ENCODE results near the gene TSPAN7.
A peak's percentile ranks its signal among the peaks of the same experiment; 100 is the strongest.

DNA sequence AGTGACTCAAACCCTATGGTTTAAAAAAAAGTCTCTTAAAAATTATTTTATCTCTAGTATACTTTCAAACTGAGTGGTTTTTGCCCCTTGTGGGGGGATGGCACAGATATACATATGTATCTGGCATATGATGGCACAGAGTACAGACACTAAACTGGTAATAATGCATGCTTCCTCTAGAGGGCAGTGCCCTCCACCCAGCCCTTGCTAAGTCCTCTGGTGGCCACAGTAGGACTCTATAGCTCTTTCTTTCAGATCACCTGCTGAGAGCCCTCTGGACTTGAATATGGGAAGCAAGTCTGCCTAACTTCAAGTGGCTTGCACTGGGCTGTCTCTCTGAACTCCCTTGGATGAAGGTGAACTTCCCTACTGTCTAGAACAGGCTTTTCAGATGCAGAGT, 66.3 kb downstream of the TSPAN7 start:
- TF ChIP-seq, protein P1, sequence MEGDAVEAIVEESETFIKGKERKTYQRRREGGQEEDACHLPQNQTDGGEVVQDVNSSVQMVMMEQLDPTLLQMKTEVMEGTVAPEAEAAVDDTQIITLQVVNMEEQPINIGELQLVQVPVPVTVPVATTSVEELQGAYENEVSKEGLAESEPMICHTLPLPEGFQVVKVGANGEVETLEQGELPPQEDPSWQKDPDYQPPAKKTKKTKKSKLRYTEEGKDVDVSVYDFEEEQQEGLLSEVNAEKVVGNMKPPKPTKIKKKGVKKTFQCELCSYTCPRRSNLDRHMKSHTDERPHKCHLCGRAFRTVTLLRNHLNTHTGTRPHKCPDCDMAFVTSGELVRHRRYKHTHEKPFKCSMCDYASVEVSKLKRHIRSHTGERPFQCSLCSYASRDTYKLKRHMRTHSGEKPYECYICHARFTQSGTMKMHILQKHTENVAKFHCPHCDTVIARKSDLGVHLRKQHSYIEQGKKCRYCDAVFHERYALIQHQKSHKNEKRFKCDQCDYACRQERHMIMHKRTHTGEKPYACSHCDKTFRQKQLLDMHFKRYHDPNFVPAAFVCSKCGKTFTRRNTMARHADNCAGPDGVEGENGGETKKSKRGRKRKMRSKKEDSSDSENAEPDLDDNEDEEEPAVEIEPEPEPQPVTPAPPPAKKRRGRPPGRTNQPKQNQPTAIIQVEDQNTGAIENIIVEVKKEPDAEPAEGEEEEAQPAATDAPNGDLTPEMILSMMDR (IDR thresholded peaks at IDR 0.05; ENCODE audit: extremely low read depth in 1 of 2, insufficient read depth in 1 of 2, low read depth in 1 of 2, low read length in 2 of 2): peak; percentile 56 to 70
- no peak for TF ChIP-seq POLR2A (IDR thresholded peaks at IDR 0.05; ENCODE audit: low read depth, low read length)
- no peak for TF ChIP-seq POLR2AphosphoS5 (IDR thresholded peaks at IDR 0.05; ENCODE audit: insufficient read depth, low read depth, low read length)
- no peak for TF ChIP-seq MYC (IDR thresholded peaks at IDR 0.05; ENCODE audit: low read depth, low read length)
- no peak for TF ChIP-seq EZH2 (IDR thresholded peaks at IDR 0.05; ENCODE audit: borderline replicate concordance, low read depth, low read length, severe bottlenecking)
- TF ChIP-seq JUN (IDR thresholded peaks at IDR 0.05; ENCODE audit: borderline replicate concordance, insufficient read depth, insufficient read length, low read depth): no peak
- TF ChIP-seq GATA2 (IDR thresholded peaks at IDR 0.05; ENCODE audit: insufficient read depth, insufficient read length, low read depth, low read length): no peak
- TF ChIP-seq FOS (IDR thresholded peaks at IDR 0.05; ENCODE audit: borderline replicate concordance, insufficient read depth, low read length): no peak
